NCI-H226 (cell line): Measurements from ENCODE around the gene GOLGA6L22.
"Not testable (repeated sequence)": the region's sequence is repeated elsewhere in the genome, so short reads cannot be mapped to it uniquely, and the experiment has no call there.

ENCODE experiments used
- DNase-seq: peaks from one replicate; pipeline ENCODE4 v3.0.0-alpha.2; 2015

Gene GOLGA6L22

DNA sequence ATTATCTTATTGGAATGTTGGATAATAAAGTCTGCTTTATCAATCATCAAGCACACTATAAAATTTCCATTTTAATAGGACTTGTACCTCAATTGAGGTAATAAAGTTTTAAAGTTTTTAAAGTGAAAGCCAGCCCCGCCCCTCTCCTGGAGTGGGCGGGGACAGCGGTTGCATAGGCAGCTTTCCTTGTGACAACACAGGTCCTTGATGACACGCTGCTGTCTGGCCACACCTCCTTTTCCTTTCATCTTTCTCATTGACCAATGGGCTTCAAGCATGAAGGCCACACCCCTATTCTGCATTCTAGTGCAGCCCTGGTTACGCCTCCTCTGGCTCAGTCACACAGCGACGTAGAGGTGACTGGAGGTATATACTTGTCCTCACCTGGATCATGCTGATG lies at the start of gene GOLGA6L22:
Gene GOLGA6L22 (plus strand): TSS at position 301 of the 400 bp plus-strand sequence. CDS start 91 bp downstream, at position 392.
- DNase-seq = not testable (repeated sequence)

- not testable (repeated sequence) for DNase-seq
These were observed 41.4 kb upstream of the GOLGA6L22 start for GRCh38 chr15:22417288-22417687.

DNA sequence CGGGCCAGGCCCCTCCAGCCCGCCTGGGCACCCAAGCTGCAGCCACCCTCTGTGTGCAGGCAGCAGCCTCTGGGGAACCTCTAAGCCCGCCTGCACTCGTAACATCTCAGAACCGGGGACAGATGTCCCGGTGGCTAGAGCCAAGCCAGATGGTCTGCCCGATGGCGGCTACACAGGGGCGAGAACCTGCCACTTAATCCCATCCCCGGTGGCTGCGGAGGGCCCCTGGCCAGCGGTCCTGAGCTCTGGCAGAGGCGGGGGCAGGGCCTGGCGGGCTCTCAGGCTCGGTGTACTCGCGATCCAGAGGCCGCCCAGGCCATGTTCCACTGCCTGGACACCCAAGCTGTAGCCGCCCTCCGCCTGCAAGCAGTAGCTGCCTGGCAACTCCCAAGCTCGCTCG lies 40.9 kb upstream of the GOLGA6L22 start:
- not testable (repeated sequence) for DNase-seq

- not testable (repeated sequence) for DNase-seq
These were observed 40.5 kb upstream of the GOLGA6L22 start for GRCh38 chr15:22418212-22418611.

DNA sequence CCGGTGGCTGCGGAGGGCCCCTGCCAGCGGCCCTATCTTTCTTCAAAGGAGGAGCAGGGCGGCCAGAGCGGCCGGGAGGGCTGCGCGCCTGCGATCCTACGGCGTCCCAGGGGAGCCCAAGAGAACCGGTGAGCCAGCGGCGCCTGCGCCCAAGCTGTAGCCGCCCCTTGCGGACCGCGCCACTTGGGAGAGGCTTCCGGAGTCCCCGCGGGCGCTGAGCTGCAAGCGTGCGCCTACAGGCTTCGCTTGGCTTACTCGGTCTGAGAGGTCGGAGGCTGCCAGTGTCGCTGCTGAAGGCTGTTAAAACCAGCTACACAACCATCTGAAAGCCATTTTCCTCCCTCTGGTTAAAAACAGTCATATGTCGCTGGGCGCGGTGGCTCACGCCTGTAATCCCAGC lies 40.0 kb upstream of the GOLGA6L22 start:
- DNase-seq = not testable (repeated sequence)

DNA sequence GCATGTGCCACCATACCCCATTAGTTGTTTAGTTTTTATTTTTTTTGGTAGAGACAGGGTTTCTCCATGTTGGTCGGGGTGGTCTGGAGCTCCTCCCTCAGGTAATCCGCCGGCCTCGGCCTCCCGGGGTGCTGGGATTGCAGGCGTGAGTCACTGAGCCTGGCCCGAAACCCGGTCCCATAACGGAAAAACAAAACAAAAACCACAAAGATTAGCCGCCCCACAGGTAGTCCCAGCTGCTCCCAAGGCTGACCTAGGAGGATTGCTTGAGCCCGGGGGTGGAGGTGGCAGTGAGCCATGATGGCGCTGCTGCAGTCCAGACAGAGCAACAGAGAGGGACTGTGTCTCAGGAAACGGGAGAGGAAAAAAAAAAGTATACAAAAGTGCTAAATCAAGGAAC lies 38.4 kb upstream of the GOLGA6L22 start:
- DNase-seq = not testable (repeated sequence)

GRCh38 chr15:22429426-22429825 lies 29.3 kb upstream of the GOLGA6L22 start:
- DNase-seq = not testable (repeated sequence)

DNA sequence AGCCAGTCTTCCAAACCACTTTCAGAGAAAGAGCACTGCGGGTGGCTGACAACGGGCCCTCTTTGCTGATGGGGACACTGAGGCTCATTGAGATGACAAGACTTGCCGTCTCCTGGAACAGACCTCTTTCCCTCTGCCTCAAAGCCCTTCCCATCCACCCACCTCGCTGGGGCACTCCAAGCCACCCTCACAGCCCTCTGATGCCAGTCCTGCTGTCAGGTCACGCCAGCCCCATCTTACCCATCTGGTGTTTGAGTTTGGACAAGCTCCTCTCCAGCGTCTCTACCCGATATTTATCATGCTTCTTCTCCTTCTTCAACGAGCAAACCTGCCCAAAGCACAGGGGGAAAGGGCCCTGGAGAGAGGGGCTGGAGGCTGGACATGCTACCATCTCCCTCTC lies 27.0 kb upstream of the GOLGA6L22 start:
- DNase-seq = not testable (repeated sequence)

GRCh38 chr15:22494490-22495113 lies 35.9 kb downstream of the GOLGA6L22 start:
- DNase-seq = peak; percentile 15

DNA sequence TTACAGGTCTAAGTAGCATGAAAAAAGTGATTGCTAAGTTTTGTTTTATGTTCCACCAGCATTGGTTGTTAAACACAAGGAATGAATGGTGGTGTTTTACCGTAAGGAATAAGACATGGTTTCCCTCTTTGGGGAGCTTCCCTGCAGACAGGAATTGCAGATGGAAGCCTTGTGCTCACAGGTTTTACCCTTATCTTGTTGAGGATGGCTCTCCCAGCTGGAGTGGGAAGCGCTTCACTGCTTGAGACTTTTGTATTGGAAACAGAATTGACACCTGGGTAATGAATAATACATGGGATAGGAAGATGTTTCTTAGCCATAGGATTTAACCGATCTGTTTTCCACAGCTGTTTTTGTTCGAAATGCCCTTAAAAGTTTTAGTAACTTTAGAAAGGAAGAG lies 38.5 kb downstream of the GOLGA6L22 start:
- not testable (repeated sequence) for DNase-seq

GRCh38 chr15:22498220-22498925 lies 39.7 kb downstream of the GOLGA6L22 start:
- DNase-seq = not testable (repeated sequence)

DNA sequence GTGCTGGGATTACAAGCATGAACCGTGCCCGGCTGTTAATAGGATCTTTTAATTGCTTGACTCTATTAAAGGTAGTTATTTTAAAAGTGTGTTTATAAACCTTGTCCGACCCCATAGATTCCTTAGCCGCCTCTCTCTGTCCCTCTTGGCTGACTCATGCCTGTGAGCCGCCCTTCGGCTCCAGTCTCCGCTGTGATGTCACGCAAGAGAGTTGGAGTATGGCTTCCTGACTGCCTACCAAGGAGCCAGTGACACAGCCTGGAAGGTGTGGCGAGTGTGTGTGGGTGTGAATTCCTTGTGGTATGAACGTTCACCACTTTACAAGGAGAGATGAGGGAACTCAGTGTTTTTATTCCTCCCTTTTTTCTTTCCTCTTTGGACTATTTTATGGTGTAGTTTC lies 43.6 kb downstream of the GOLGA6L22 start:
- not testable (repeated sequence) for DNase-seq

DNA sequence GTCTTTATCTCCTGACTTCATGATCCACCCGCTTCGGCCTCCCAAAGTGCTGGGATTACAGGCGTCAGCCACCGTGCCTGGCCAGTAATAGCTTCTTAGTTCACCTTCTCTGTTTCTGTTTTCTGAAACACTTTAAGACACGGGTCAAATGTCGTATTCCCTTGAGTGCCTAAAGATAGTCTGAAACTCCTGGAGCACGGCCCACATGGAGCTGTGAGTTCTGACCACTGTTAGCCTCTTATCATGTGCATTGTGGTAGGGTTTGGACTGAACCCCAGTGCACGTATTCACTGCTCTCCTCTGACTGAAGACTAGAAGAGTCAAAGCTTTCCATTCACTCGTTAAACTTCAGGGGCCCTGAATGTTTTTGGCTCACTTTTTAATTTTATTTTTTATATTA lies 48.3 kb downstream of the GOLGA6L22 start:
- not testable (repeated sequence) for DNase-seq

- DNase-seq = not testable (repeated sequence)
These were observed 57.4 kb downstream of the GOLGA6L22 start for GRCh38 chr15:22516140-22516539.
